IPS-18a (cell line): Measurements from ENCODE around the gene GLB1L3.

Source experiments
- H3K27ac ChIP-seq: one replicate; pipeline ENCODE4 v1.5.1; 2013; ENCODE audit warnings: low read length
- H3K27me3 ChIP-seq: one replicate; pipeline ENCODE4 v1.6.1; 2013; ENCODE audit warnings: mild to moderate bottlenecking, low read length; ENCODE audit not compliant: control insufficient read depth, insufficient read depth
- H3K36me3 ChIP-seq: one replicate; pipeline ENCODE4 v1.6.1; 2013; ENCODE audit warnings: low read depth, low read length; ENCODE audit not compliant: control insufficient read depth
- H3K4me1 ChIP-seq: one replicate; pipeline ENCODE4 v1.6.1; 2013; ENCODE audit warnings: low read depth, low read length; ENCODE audit not compliant: control insufficient read depth
- H3K4me3 ChIP-seq: one replicate; pipeline ENCODE4 v1.5.1; 2013; ENCODE audit warnings: low read length
- H3K9ac ChIP-seq: one replicate; pipeline ENCODE4 v1.6.1; 2013; ENCODE audit warnings: mild to moderate bottlenecking, low read length, moderate library complexity
- H3K9me3 ChIP-seq: one replicate; pipeline ENCODE4 v1.6.1; 2013; ENCODE audit warnings: low read depth, low read length; ENCODE audit not compliant: control insufficient read depth

The GLB1L3 gene

GRCh38 chr11:134362192-134362901 lies 86.2 kb downstream of the GLB1L3 start:
- Histone ChIP-seq H3K36me3 (no peaks in the 10 kb centered on the region), H3K9ac (no peak overlapping the region), H3K9me3 (no peaks in the 10 kb centered on the region), H3K27ac (no peak overlapping the region), H3K4me1 (no peaks in the 10 kb centered on the region), H3K27me3 (peaks cover 7% of the 10 kb centered on the region), H3K4me3 (no peak overlapping the region)

DNA sequence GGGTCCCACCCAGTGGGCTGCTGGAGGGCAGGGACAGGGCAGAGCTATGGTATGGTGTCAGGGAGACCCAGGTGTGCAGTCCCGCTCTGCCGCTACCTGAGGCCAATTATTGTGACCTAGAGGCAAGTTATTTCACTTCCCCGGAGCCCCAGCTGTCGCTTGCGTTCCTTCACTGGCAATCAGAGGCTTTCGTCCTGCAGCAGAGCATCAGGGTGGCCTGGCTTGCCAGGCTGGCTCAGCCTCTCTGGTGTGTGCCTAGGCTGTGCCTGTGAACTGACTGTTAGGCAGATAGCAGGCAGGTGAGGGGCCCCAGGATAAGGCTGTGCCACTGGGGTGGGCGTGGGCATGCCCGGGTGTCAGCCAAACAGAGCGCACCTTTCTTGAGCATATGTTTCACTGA lies 87.0 kb downstream of the GLB1L3 start:
- no peaks in the 10 kb centered on the region for H3K4me1 ChIP-seq
- H3K4me3 ChIP-seq: no peak overlapping the region
- H3K9ac ChIP-seq: no peak overlapping the region
- peaks cover 7% of the 10 kb centered on the region for H3K27me3 ChIP-seq
- H3K36me3 ChIP-seq: no peaks in the 10 kb centered on the region
- no peak overlapping the region for H3K27ac ChIP-seq
- H3K9me3 ChIP-seq: no peaks in the 10 kb centered on the region

- Histone ChIP-seq H3K4me3 (no peak overlapping the region), H3K36me3 (no peaks in the 10 kb centered on the region), H3K4me1 (no peaks in the 10 kb centered on the region), H3K9ac (no peak overlapping the region), H3K27ac (no peak overlapping the region), H3K27me3 (peaks cover 7% of the 10 kb centered on the region), H3K9me3 (no peaks in the 10 kb centered on the region)
These were observed 87.4 kb downstream of the GLB1L3 start for GRCh38 chr11:134363592-134363991.

- H3K4me3 ChIP-seq: no peak overlapping the region
- no peak overlapping the region for H3K27ac ChIP-seq
- no peaks in the 10 kb centered on the region for H3K36me3 ChIP-seq
- H3K9ac ChIP-seq: no peak overlapping the region
- H3K27me3 ChIP-seq: peaks cover 7% of the 10 kb centered on the region
- H3K9me3 ChIP-seq: no peaks in the 10 kb centered on the region
- no peaks in the 10 kb centered on the region for H3K4me1 ChIP-seq
These were observed 88.1 kb downstream of the GLB1L3 start for GRCh38 chr11:134364261-134364660.

DNA sequence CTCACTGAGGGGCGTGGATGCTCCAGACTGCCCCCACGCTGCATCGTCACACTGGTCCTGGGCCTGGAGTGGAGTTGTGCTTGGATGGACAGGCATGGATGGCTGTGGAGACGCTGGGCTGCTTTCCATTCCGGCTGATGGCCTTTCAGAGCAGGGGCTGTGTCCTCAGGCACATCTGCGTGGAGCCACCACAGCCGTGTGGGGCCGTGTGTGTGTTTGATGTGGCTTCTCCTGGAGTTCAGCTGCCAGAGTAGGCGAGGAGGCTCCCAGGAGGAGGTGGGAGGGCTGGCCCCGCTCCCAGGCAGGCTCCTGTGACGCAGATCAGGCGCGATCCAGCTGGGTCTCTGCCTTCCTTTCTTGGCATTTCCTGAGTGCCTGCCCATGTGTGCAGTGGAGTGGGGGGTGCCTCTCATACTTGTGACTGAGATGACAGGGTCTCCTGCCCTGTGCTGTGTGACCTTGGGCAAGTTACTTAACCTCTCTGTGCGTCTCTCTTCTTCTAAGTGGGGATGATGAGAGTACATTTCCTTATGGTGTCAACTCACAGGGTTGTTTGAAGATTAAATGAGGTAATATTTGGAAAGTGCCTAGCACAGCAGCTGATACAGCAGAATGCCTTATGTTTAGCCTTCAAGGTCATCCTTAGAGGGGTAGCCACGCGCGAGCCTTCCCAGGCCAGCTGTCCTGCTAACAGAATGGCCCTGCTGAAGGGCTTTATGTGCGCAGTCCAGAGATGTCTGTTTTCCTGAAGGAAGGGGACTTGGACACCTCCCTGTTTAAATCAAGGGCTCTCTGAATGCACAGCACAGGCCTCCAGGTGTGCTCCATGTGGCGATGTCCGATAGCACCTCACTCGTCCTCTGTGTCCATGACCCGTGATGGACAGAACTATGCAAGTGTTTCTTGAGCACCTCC lies 89.1 kb downstream of the GLB1L3 start:
- Histone ChIP-seq H3K4me1 (no peaks in the 10 kb centered on the region), H3K9me3 (no peaks in the 10 kb centered on the region), H3K9ac (no peak overlapping the region), H3K27ac (no peak overlapping the region), H3K36me3 (no peaks in the 10 kb centered on the region), H3K27me3 (no peaks in the 10 kb centered on the region), H3K4me3 (no peak overlapping the region)

DNA sequence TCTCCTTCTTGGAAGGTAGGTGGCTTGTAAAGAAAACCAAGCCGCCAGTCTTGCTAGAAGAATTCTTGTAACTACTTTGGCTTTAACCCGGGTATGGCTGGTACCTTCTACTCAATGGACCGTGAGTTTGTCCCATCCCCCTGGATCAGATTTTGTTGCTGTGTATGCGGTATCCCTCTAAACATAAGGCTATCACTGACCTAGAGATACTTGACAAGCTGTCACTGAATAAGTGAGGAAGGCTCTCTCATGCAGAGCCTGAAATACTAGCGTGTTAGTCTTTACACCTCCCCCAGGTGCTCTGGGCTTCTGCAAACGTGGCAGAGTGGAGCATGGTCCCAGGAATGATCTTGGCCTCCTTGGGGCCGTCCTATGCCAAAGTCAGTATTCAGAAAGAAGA lies 90.1 kb downstream of the GLB1L3 start:
- no peaks in the 10 kb centered on the region for H3K9me3 ChIP-seq

DNA sequence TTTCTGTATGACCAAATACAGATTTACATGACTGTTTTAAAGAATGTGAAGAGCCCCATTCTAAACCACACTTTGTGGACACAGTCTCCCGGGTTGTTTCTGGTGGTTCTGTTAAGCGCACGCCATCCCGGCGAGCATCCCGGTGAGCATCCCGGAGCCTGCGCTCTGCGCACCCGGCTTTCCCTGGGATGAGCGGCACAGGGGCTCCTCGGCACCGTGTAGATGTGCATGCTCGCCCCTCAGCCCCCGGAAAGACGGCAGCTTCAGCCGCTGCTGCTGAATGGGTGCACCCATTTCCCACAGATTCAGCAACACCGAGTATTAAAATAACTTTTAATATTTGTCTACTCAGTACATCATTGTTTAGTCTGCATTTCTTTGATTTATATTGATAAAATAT lies 91.6 kb downstream of the GLB1L3 start:
- Histone ChIP-seq H3K9me3 (no peaks in the 10 kb centered on the region), H3K4me1 (no peaks in the 10 kb centered on the region), H3K9ac (no peak overlapping the region), H3K27me3 (no peaks in the 10 kb centered on the region), H3K36me3 (no peaks in the 10 kb centered on the region), H3K4me3 (no peak overlapping the region), H3K27ac (no peak overlapping the region)

More for the DNA sequence above, 90.1 kb downstream of the GLB1L3 start:
- Histone ChIP-seq H3K27ac (no peak overlapping the region), H3K9ac (no peak overlapping the region), H3K4me1 (no peaks in the 10 kb centered on the region), H3K4me3 (no peak overlapping the region), H3K36me3 (no peaks in the 10 kb centered on the region), H3K27me3 (no peaks in the 10 kb centered on the region)
